Nephron progenitor cell (in vitro differentiated cells): ENCODE measurements around the gene CPZ.
"Not testable (repeated sequence)": the region's sequence is repeated elsewhere in the genome, so short reads cannot be mapped to it uniquely, and the experiment has no call there.

ENCODE experiments used
- DNase-seq: peaks from one replicate; pipeline ENCODE4 v3.0.0; 2021
- H3K27ac Mint-ChIP-seq: 2 replicates; pipeline ENCODE4 v1.8.0; 2021; ENCODE audit warnings: mild to moderate bottlenecking, moderate library complexity, mixed read lengths
- H3K27me3 Mint-ChIP-seq: 2 replicates; pipeline ENCODE4 v1.8.0; 2021; ENCODE audit warnings: mild to moderate bottlenecking, low read depth, mixed read lengths; ENCODE audit not compliant: poor library complexity
- H3K36me3 Mint-ChIP-seq: 2 replicates; pipeline ENCODE4 v1.8.0; 2021; ENCODE audit warnings: low read depth, mixed read lengths
- H3K4me1 Mint-ChIP-seq: 2 replicates; pipeline ENCODE4 v1.8.0; 2021; ENCODE audit warnings: mixed read lengths
- H3K4me3 Mint-ChIP-seq: 2 replicates; pipeline ENCODE4 v1.8.0; 2021; ENCODE audit warnings: mild to moderate bottlenecking, moderate library complexity, mixed read lengths
- H3K9me3 Mint-ChIP-seq: 2 replicates; pipeline ENCODE4 v1.8.0; 2021; ENCODE audit warnings: mild to moderate bottlenecking, moderate library complexity, mixed read lengths
- CTCF ChIP-seq: fragments of 200-600 bp; sonication (generic); IDR thresholded peaks from 2 replicates; pipeline ENCODE4 v1.5.0; 2021; ENCODE audit warnings: antibody characterized with exemption

The CPZ gene

GRCh38 chr4:8570201-8570600 is 22.4 kb upstream of the CPZ start:
- Mint-ChIP-seq H3K27me3 (peaks cover 59% of the 10 kb centered on the region), H3K9me3 (no peaks in the 10 kb centered on the region), H3K27ac (no peak overlapping the region), H3K36me3 (no peaks in the 10 kb centered on the region), H3K4me3 (no peak overlapping the region), H3K4me1 (peaks cover 12% of the 10 kb centered on the region)
- DNase-seq = no peak
- TF ChIP-seq CTCF = no peak

GRCh38 chr4:8571702-8572685 is 20.6 kb upstream of the CPZ start:
- no peaks in the 10 kb centered on the region for H3K36me3 Mint-ChIP-seq
- H3K27ac Mint-ChIP-seq = no peak overlapping the region
- peaks cover 63% of the 10 kb centered on the region for H3K27me3 Mint-ChIP-seq
- TF ChIP-seq CTCF = no peak
- H3K4me3 Mint-ChIP-seq = no peak overlapping the region
- H3K9me3 Mint-ChIP-seq = no peaks in the 10 kb centered on the region
- H3K4me1 Mint-ChIP-seq = peaks cover 9% of the 10 kb centered on the region
- DNase-seq = no peak

DNA sequence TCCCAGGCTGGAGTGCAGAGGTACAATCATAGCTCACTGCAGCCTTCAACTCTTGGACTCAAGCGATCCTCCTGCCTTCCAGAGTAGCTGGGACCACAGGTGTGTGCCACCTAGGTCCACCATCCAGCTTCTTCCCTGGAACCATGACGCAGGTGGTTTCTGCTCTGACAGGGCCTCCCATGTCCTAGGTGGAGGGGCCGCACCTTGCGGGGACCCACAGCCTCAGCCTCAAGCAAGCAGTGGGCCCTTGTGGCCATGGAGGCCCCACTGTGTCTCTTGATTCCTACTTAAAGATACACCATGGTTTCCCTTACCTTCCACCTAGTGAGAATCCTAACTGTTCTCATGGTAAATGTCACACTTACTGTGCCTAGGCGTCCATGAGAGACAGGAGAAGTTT is 19.3 kb upstream of the CPZ start:
- H3K9me3 Mint-ChIP-seq = no peaks in the 10 kb centered on the region

GRCh38 chr4:8574796-8575370 is 17.7 kb upstream of the CPZ start:
- no peak for DNase-seq
- Mint-ChIP-seq H3K27me3 (peaks cover 73% of the 10 kb centered on the region), H3K27ac (no peak overlapping the region), H3K36me3 (no peaks in the 10 kb centered on the region), H3K4me3 (no peak overlapping the region), H3K9me3 (no peaks in the 10 kb centered on the region), H3K4me1 (no peaks in the 10 kb centered on the region)
- no peak for TF ChIP-seq CTCF

More for the DNA sequence above, 19.3 kb upstream of the CPZ start:
- H3K4me1 Mint-ChIP-seq = no peaks in the 10 kb centered on the region
- H3K27me3 Mint-ChIP-seq = peaks cover 63% of the 10 kb centered on the region
- no peak for DNase-seq
- no peak overlapping the region for H3K27ac Mint-ChIP-seq
- H3K4me3 Mint-ChIP-seq = no peak overlapping the region
- no peaks in the 10 kb centered on the region for H3K36me3 Mint-ChIP-seq
- no peak for TF ChIP-seq CTCF

DNA sequence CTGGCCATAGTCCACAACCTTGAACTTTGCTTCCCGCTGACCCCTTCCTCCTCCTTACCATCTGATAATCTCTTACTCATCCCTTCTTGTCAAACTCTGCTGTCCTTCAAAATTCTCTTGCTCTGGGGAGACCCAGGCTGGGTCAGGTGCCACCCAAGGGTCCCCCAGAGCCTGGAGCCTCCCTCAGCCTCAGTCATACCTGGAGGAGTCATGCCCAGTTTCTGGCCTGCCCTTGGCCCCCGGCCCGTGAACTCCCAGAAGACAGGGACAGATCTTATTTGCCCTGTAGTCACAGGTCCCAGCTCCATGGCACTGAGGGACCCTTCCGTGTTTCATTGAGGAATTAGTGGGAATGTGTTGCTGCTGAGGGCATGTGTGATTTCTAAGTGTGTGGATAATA is 17.1 kb upstream of the CPZ start:
- Mint-ChIP-seq H3K4me3 (no peak overlapping the region), H3K9me3 (no peaks in the 10 kb centered on the region)
- no peak for DNase-seq

GRCh38 chr4:8576591-8576990 is 16.0 kb upstream of the CPZ start:
- not testable (repeated sequence) for H3K4me1 Mint-ChIP-seq

More for the DNA sequence above, 17.1 kb upstream of the CPZ start:
- TF ChIP-seq CTCF = no peak
- Mint-ChIP-seq H3K36me3 (no peaks in the 10 kb centered on the region), H3K4me1 (no peaks in the 10 kb centered on the region), H3K27ac (no peak overlapping the region), H3K27me3 (peaks cover 79% of the 10 kb centered on the region)

More at GRCh38 chr4:8576591-8576990, 16.0 kb upstream of the CPZ start:
- not testable (repeated sequence) for H3K9me3 Mint-ChIP-seq, DNase-seq, H3K27ac Mint-ChIP-seq, H3K36me3 Mint-ChIP-seq, H3K4me3 Mint-ChIP-seq
- H3K27me3 Mint-ChIP-seq = peaks cover 83% of the 10 kb centered on the region
